HG03354 (cell line): ENCODE measurements around the gene AKAP13.
"Not testable (repeated sequence)": the region's sequence is repeated elsewhere in the genome, so short reads cannot be mapped to it uniquely, and the experiment has no call there.

Source experiments
- ATAC-seq: cut with Tn5 transposase; IDR thresholded peaks from one replicate; pipeline ENCODE4 v1.9.1; 2021; ENCODE audit warnings: mild to moderate bottlenecking; ENCODE audit not compliant: unreplicated experiment, poor library complexity, severe bottlenecking

AKAP13 gene

GRCh38 chr15:85464471-85464870, 84.1 kb downstream of the AKAP13 start:
- no peak for ATAC-seq

- no peak for ATAC-seq
Measured at GRCh38 chr15:85470563-85471271, 90.3 kb downstream of the AKAP13 start.

- ATAC-seq = no peak
Measured at GRCh38 chr15:85472349-85472748, 91.9 kb downstream of the AKAP13 start.

GRCh38 chr15:85473455-85473854, 93.1 kb downstream of the AKAP13 start:
- peak; percentile 28 for ATAC-seq

GRCh38 chr15:85474700-85475316, 94.4 kb downstream of the AKAP13 start:
- peak; percentile 70 for ATAC-seq

GRCh38 chr15:85475317-85475701, 94.9 kb downstream of the AKAP13 start:
- peak; percentile 56 for ATAC-seq

- peak; percentile 14 for ATAC-seq
Measured at GRCh38 chr15:85475711-85476110, 95.3 kb downstream of the AKAP13 start.

- no peak for ATAC-seq
Measured at GRCh38 chr15:85477061-85477460, 96.7 kb downstream of the AKAP13 start.

- ATAC-seq = no peak
Measured at GRCh38 chr15:85477730-85478129, 97.3 kb downstream of the AKAP13 start.

GRCh38 chr15:85479071-85479647, 98.8 kb downstream of the AKAP13 start:
- no peak for ATAC-seq

- no peak for ATAC-seq
Measured at GRCh38 chr15:85480923-85481322, 100.5 kb downstream of the AKAP13 start.

- ATAC-seq = not testable (repeated sequence)
Measured at GRCh38 chr15:85481543-85481942, 101.1 kb downstream of the AKAP13 start.

GRCh38 chr15:85482894-85483293, 102.5 kb downstream of the AKAP13 start:
- ATAC-seq = no peak

- ATAC-seq = not testable (repeated sequence)
Measured at GRCh38 chr15:85483955-85484354, 103.6 kb downstream of the AKAP13 start.

GRCh38 chr15:85484923-85485322, 104.5 kb downstream of the AKAP13 start:
- not testable (repeated sequence) for ATAC-seq

- peak; percentile 72 for ATAC-seq
Measured at GRCh38 chr15:85485956-85486567, 105.7 kb downstream of the AKAP13 start.

- ATAC-seq = not testable (repeated sequence)
Measured at GRCh38 chr15:85487796-85488195, 107.4 kb downstream of the AKAP13 start.

- no peak for ATAC-seq
Measured at GRCh38 chr15:85488997-85489396, 108.6 kb downstream of the AKAP13 start.

GRCh38 chr15:85489773-85490493, 109.5 kb downstream of the AKAP13 start:
- ATAC-seq = peak; percentile 55

GRCh38 chr15:85490856-85491255, 110.5 kb downstream of the AKAP13 start:
- no peak for ATAC-seq
